Vagina (tissue), 2 donors: ENCODE measurements around the gene NRP1. TPM values are rescaled to one million over a fixed set of nuclear protein-coding genes. Genes with fewer than 3 reads are reported as not detected.

Experiments used
- DNase-seq, 2 donors: peaks; one replicate each; pipeline ENCODE4 v3.0.0-alpha.2; 2017; ENCODE audit errors: extremely low spot score in 2 of 2
- H3K27ac ChIP-seq: fragments of 200-600 bp; sonication (generic); one replicate; pipeline ENCODE4 v1.5.1; 2019
- H3K27me3 ChIP-seq: fragments of 200-600 bp; sonication (generic); one replicate; pipeline ENCODE4 v1.5.1; 2019
- H3K36me3 ChIP-seq, 2 donors: fragments of 200-600 bp; sonication (generic); one replicate each; pipeline ENCODE4 v1.5.1; 2017 to 2019
- H3K4me1 ChIP-seq: fragments of 200-600 bp; sonication (generic); one replicate; pipeline ENCODE4 v1.5.1; 2019
- H3K4me3 ChIP-seq, 2 donors: fragments of 200-600 bp; sonication (generic); 1 replicate in 1 of 2; 2 replicates in 1 of 2; pipeline ENCODE4 v1.5.1; 2016 to 2019
- H3K9me3 ChIP-seq: fragments of 200-600 bp; sonication (generic); one replicate; pipeline ENCODE4 v1.5.1; 2019
- CTCF ChIP-seq, 3 experiments: fragments of 450-650 bp in 2 of 3; fragments of 200-600 bp in 1 of 3; sonication (generic) in 1 of 3; IDR thresholded peaks; one replicate each; pipeline ENCODE4 v1.5.1; 2017 to 2019; ENCODE audit warnings: antibody characterized with exemption in 3 of 3, mild to moderate bottlenecking in 2 of 3, moderate library complexity in 2 of 3
- POLR2A ChIP-seq, 2 donors: fragments of 450-650 bp; IDR thresholded peaks; one replicate each; pipeline ENCODE4 v1.6.1; 2017; ENCODE audit warnings: antibody characterized with exemption in 2 of 2, mild to moderate bottlenecking in 2 of 2, moderate library complexity in 2 of 2
- POLR2AphosphoS5 ChIP-seq, 2 donors: sonication (generic); formaldehyde crosslinking; IDR thresholded peaks; one replicate each; pipeline ENCODE4 v1.9.0; 2017; ENCODE audit warnings: antibody characterized with exemption in 2 of 2, mild to moderate bottlenecking in 2 of 2, low read depth in 1 of 2; ENCODE audit not compliant: insufficient read depth in 1 of 2
- intact Hi-C: fragments of 100-400 bp; cut with DNase I; formaldehyde crosslinking; loops from one replicate; pipeline ENCODE4 v1.15.1; 2023
- total RNA-seq: library from RNA; depleted of rRNA; stranded (reverse); fragments of >200 nt; gene quantifications from one replicate; pipeline ENCODE4 v1.2.3, GENCODE V29; 2016

The NRP1 gene
- total RNA-seq, 1 donor from 2014 or later = 52.5 TPM

GRCh38 chr10:33136271-33136670, 198.2 kb downstream of the NRP1 start:
- Histone ChIP-seq H3K27ac (no peak overlapping the region), H3K4me1 (peaks cover 7% of the 10 kb centered on the region), H3K9me3 (no peaks in the 10 kb centered on the region), H3K4me3 (no peak overlapping the region), H3K27me3 (no peaks in the 10 kb centered on the region), H3K36me3 (no peaks in the 10 kb centered on the region)
- no peak for DNase-seq
- TF ChIP-seq POLR2AphosphoS5 (IDR thresholded peaks at IDR 0.05; ENCODE audit: insufficient read depth in 1 of 2, low read depth in 1 of 2) (no peak), POLR2A (IDR thresholded peaks at IDR 0.05) (no peak), CTCF (IDR thresholded peaks at IDR 0.05) (no peak)
- intact Hi-C loops = no loop called here

GRCh38 chr10:33134011-33134751, 200.3 kb downstream of the NRP1 start:
- TF ChIP-seq POLR2A (IDR thresholded peaks at IDR 0.05) = no peak
- no peak for TF ChIP-seq CTCF (IDR thresholded peaks at IDR 0.05)
- peak in 1 of 2 donors; percentile 74 for TF ChIP-seq POLR2AphosphoS5 (IDR thresholded peaks at IDR 0.05; ENCODE audit: insufficient read depth in 1 of 2, low read depth in 1 of 2)
- Histone ChIP-seq H3K4me1 (peaks cover 19% of the 10 kb centered on the region), H3K36me3 (no peaks in the 10 kb centered on the region), H3K27ac (no peak overlapping the region), H3K27me3 (no peaks in the 10 kb centered on the region), H3K4me3 (no peak overlapping the region), H3K9me3 (no peaks in the 10 kb centered on the region)
- peak in 1 of 2 donors; percentile 92 for DNase-seq
- intact Hi-C loops = no loop called here

- no peak for TF ChIP-seq CTCF (IDR thresholded peaks at IDR 0.05)
- no peak for TF ChIP-seq POLR2AphosphoS5 (IDR thresholded peaks at IDR 0.05; ENCODE audit: insufficient read depth in 1 of 2, low read depth in 1 of 2)
- TF ChIP-seq POLR2A (IDR thresholded peaks at IDR 0.05) = no peak
- Histone ChIP-seq H3K9me3 (no peaks in the 10 kb centered on the region), H3K27me3 (no peaks in the 10 kb centered on the region), H3K36me3 (no peaks in the 10 kb centered on the region), H3K4me3 (no peak overlapping the region), H3K27ac (no peak overlapping the region), H3K4me1 (peaks cover 25% of the 10 kb centered on the region)
- intact Hi-C loops = no loop called here
- DNase-seq = no peak
Measured at GRCh38 chr10:33133557-33133956, 200.9 kb downstream of the NRP1 start.

- Histone ChIP-seq H3K4me1 (peaks cover 26% of the 10 kb centered on the region), H3K27ac (no peak overlapping the region), H3K9me3 (no peaks in the 10 kb centered on the region), H3K4me3 (no peak overlapping the region), H3K36me3 (no peaks in the 10 kb centered on the region), H3K27me3 (no peaks in the 10 kb centered on the region)
- intact Hi-C loops = no loop called here
- TF ChIP-seq POLR2AphosphoS5 (IDR thresholded peaks at IDR 0.05; ENCODE audit: insufficient read depth in 1 of 2, low read depth in 1 of 2) (no peak), CTCF (IDR thresholded peaks at IDR 0.05) (no peak), POLR2A (IDR thresholded peaks at IDR 0.05) (no peak)
- DNase-seq = no peak
Measured at GRCh38 chr10:33132626-33133025, 201.8 kb downstream of the NRP1 start.

GRCh38 chr10:33129996-33130386, 204.5 kb downstream of the NRP1 start:
- TF ChIP-seq POLR2AphosphoS5 (IDR thresholded peaks at IDR 0.05; ENCODE audit: insufficient read depth in 1 of 2, low read depth in 1 of 2) (no peak), POLR2A (IDR thresholded peaks at IDR 0.05) (no peak), CTCF (IDR thresholded peaks at IDR 0.05) (no peak)
- intact Hi-C loops = no loop called here
- DNase-seq = no peak
- H3K4me1 ChIP-seq = peaks cover 51% of the 10 kb centered on the region
- H3K4me3 ChIP-seq = no peak overlapping the region
- H3K27me3 ChIP-seq = no peaks in the 10 kb centered on the region
- H3K36me3 ChIP-seq = no peaks in the 10 kb centered on the region
- no peaks in the 10 kb centered on the region for H3K9me3 ChIP-seq
- H3K27ac ChIP-seq = no peak overlapping the region
